ENCODE results near the gene PUS3. TPM values are rescaled to one million over a fixed set of nuclear protein-coding genes. Genes with fewer than 3 reads are reported as not detected.
A peak's percentile ranks its signal among the peaks of the same experiment; 100 is the strongest.

The PUS3 gene
- total and polyA plus RNA-seq, 2 experiments from 2014 or later = 7.3 to 14.1 TPM

DNA sequence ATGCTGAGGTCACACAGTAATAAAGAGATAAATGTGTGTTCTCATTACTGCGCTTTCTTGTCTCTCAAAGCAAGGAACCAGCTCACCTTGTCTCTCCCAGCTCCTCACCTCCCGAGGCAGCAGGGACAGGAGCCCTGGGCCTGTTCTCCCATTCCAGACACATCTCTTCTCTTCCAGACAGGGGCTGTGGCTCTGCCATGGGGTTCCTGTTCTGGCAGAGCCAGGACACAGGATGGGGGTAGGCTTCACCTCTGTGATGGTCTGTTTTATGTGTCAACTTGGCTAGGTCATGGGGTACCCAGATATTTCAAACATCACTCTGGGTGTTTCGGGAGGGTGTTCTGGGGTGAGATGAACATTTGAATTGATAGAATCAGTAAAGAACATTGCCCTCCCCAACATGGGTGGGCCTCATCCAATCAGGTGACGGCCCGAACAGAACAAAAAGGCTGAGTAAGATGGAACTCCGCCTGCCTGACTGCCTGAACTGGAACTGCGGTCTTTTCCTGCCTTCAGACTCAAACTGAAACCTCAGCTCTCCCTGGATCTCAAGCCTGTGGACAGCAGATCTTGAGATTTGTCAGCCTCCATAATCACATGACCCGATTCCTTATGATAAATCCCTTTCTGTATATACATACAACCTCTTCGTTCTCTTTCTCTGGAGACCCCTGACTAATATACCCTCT is 40.8 kb upstream of the PUS3 start:
- H3K4me2 ChIP-seq = no peak overlapping the region
- H3K9me3 ChIP-seq (ENCODE audit: low read depth) = no peaks in the 10 kb centered on the region
- no peak for DNase-seq (ENCODE audit: low spot score)
- TF ChIP-seq CTCF (IDR thresholded peaks at IDR 0.05; ENCODE audit: poor library complexity) (no peak), EZH2phosphoT487 (IDR thresholded peaks at IDR 0.05; ENCODE audit: low read depth, severe bottlenecking, unreplicated experiment) (no peak), EZH2 (IDR thresholded peaks at IDR 0.05; ENCODE audit: borderline replicate concordance) (no peak)
- H3K27ac ChIP-seq = no peak overlapping the region
- no peaks in the 10 kb centered on the region for H3K9me2 ChIP-seq (replicated peaks; ENCODE audit: insufficient read depth)
- no peaks in the 10 kb centered on the region for H3K36me3 ChIP-seq (replicated peaks; ENCODE audit: insufficient read depth, low read depth)
- H2AFZ ChIP-seq = no peak overlapping the region
- no peaks in the 10 kb centered on the region for H3K79me2 ChIP-seq
- H3K27me3 ChIP-seq = no peaks in the 10 kb centered on the region
- H3K4me1 ChIP-seq (ENCODE audit: insufficient read depth) = no peaks in the 10 kb centered on the region
- H3K4me3 ChIP-seq = no peak overlapping the region
- H4K20me1 ChIP-seq (ENCODE audit: insufficient read depth, poor library complexity, severe bottlenecking) = no peaks in the 10 kb centered on the region
- WGBS (ENCODE audit: low lambda C conversion rate, missing lambda C conversion rate) = 88% methylated on average over 9 of the region's 9 CpGs

DNA sequence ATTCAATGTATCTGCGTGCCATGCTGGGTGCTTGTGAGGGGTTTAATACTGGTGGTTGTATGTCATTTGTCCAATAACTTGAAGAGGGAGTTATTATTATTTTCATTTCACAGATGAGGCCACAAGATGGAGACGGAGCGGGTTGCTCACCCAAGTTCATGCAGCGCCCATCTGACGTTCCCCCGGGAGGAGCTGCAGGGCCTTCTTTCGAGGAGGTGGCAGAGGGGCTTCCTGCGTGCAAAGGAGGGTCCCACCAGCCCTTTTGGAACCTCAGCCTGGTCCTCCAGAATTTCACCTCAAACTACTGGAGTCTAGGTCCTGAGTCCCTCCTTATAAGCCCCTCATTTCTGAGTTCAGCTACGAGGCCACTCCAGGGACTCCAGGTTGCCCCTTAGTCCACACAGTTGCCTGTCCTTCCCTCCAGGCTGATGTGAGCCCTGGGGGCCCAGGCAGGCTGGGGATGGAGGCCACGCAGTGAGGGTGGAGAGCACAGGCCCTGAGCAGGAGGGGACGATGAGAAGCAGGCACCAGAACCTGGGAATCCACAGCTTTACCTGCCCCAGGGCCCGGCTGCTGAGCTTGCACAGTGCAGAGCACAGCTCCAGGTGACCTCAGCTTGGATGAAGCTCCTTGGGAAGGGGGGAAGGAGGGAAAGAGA is 39.9 kb upstream of the PUS3 start:
- WGBS (ENCODE audit: low lambda C conversion rate, missing lambda C conversion rate) = 89% methylated on average over 12 of the region's 12 CpGs
- Histone ChIP-seq H2AFZ (no peak overlapping the region), H3K4me3 (no peak overlapping the region), H3K9me3 (ENCODE audit: low read depth) (no peaks in the 10 kb centered on the region), H3K4me1 (ENCODE audit: insufficient read depth) (no peaks in the 10 kb centered on the region), H3K27ac (no peak overlapping the region), H4K20me1 (ENCODE audit: insufficient read depth, poor library complexity, severe bottlenecking) (no peaks in the 10 kb centered on the region), H3K27me3 (no peaks in the 10 kb centered on the region), H3K36me3 (replicated peaks; ENCODE audit: insufficient read depth, low read depth) (no peaks in the 10 kb centered on the region), H3K79me2 (no peaks in the 10 kb centered on the region), H3K9me2 (replicated peaks; ENCODE audit: insufficient read depth) (no peaks in the 10 kb centered on the region), H3K4me2 (no peak overlapping the region)
- TF ChIP-seq EZH2phosphoT487 (IDR thresholded peaks at IDR 0.05; ENCODE audit: low read depth, severe bottlenecking, unreplicated experiment) = no peak
- TF ChIP-seq CTCF (IDR thresholded peaks at IDR 0.05; ENCODE audit: poor library complexity) = no peak
- no peak for TF ChIP-seq EZH2 (IDR thresholded peaks at IDR 0.05; ENCODE audit: borderline replicate concordance)
- no peak for DNase-seq (ENCODE audit: low spot score)

GRCh38 chr11:125941619-125942611 is 38.9 kb upstream of the PUS3 start:
- Histone ChIP-seq H2AFZ (no peak overlapping the region), H3K4me2 (no peak overlapping the region), H3K9me2 (replicated peaks; ENCODE audit: insufficient read depth) (no peaks in the 10 kb centered on the region), H3K4me3 (no peak overlapping the region), H3K27ac (no peak overlapping the region), H4K20me1 (ENCODE audit: insufficient read depth, poor library complexity, severe bottlenecking) (no peaks in the 10 kb centered on the region), H3K36me3 (replicated peaks; ENCODE audit: insufficient read depth, low read depth) (no peaks in the 10 kb centered on the region), H3K4me1 (ENCODE audit: insufficient read depth) (no peaks in the 10 kb centered on the region), H3K79me2 (no peaks in the 10 kb centered on the region), H3K27me3 (no peaks in the 10 kb centered on the region), H3K9me3 (ENCODE audit: low read depth) (no peaks in the 10 kb centered on the region)
- DNase-seq (ENCODE audit: low spot score) = peak; percentile 76
- TF ChIP-seq EZH2phosphoT487 (IDR thresholded peaks at IDR 0.05; ENCODE audit: low read depth, severe bottlenecking, unreplicated experiment) = no peak
- peak; percentile 66 for TF ChIP-seq CTCF (IDR thresholded peaks at IDR 0.05; ENCODE audit: poor library complexity)
- 40% methylated on average over 20 of the region's 20 CpGs for WGBS (ENCODE audit: low lambda C conversion rate, missing lambda C conversion rate)

Measured in hepatocyte (in vitro differentiated cells).